DOHH2 (cell line): Measurements from ENCODE around the gene FIGN.

ENCODE experiments used
- H3F3A ChIP-seq: fragments of 200-600 bp; sonication (generic), shearing (Covaris generic); 2 replicates; pipeline ENCODE4 v1.6.0; 2016; ENCODE audit warnings: antibody characterized with exemption, mild to moderate bottlenecking; ENCODE audit not compliant: control insufficient read depth, insufficient read depth
- H3K27ac ChIP-seq: fragments of 200-600 bp; sonication (generic); 2 replicates; pipeline ENCODE4 v1.5.1; 2014; ENCODE audit warnings: low read depth, mild to moderate bottlenecking, low read length, moderate library complexity
- H3K27me3 ChIP-seq: fragments of 200-600 bp; sonication (generic); 2 replicates; pipeline ENCODE4 v1.6.1; 2014; ENCODE audit warnings: mild to moderate bottlenecking, low read length, mixed read lengths; ENCODE audit not compliant: control insufficient read depth
- H3K36me3 ChIP-seq: fragments of 200-600 bp; sonication (generic); 2 replicates; pipeline ENCODE4 v1.6.1; 2014; ENCODE audit warnings: mild to moderate bottlenecking, low read length, moderate library complexity, mixed read lengths; ENCODE audit not compliant: control insufficient read depth
- H3K4me1 ChIP-seq: fragments of 200-600 bp; sonication (generic); 2 replicates; pipeline ENCODE4 v1.6.1; 2014; ENCODE audit warnings: mild to moderate bottlenecking, low read length, mixed read lengths; ENCODE audit not compliant: control insufficient read depth
- H3K4me2 ChIP-seq: fragments of 200-600 bp; sonication (generic); 2 replicates; pipeline ENCODE4 v1.6.0; 2014; ENCODE audit warnings: mild to moderate bottlenecking, low read length, moderate library complexity
- H3K4me3 ChIP-seq: fragments of 200-600 bp; sonication (generic); 2 replicates; pipeline ENCODE4 v1.5.1; 2014; ENCODE audit warnings: mild to moderate bottlenecking, low read length, mixed read lengths
- H3K79me2 ChIP-seq: fragments of 200-600 bp; sonication (generic); 2 replicates; pipeline ENCODE4 v1.6.1; 2014; ENCODE audit warnings: mild to moderate bottlenecking, low read length, mixed read lengths; ENCODE audit not compliant: control insufficient read depth
- H3K9me2 ChIP-seq: fragments of 200-600 bp; sonication (generic); replicated peaks from 2 replicates; pipeline ENCODE4 v1.6.1; 2014; ENCODE audit warnings: mild to moderate bottlenecking, low read length, mixed read lengths; ENCODE audit not compliant: control insufficient read depth
- H3K9me3 ChIP-seq: fragments of 200-600 bp; sonication (generic); 2 replicates; pipeline ENCODE4 v1.6.1; 2014; ENCODE audit warnings: antibody characterized with exemption, low read length, mixed read lengths; ENCODE audit not compliant: control insufficient read depth, insufficient read depth
- H4K20me1 ChIP-seq: fragments of 200-600 bp; sonication (generic); 2 replicates; pipeline ENCODE4 v1.6.0; 2014; ENCODE audit warnings: low read depth, mild to moderate bottlenecking, antibody characterized with exemption, low read length, moderate library complexity; ENCODE audit not compliant: control insufficient read depth, insufficient read depth
- CTCF ChIP-seq: fragments of 200-600 bp; sonication (generic); IDR thresholded peaks from one replicate; pipeline ENCODE4 v1.5.1; 2014; ENCODE audit warnings: antibody characterized with exemption, mild to moderate bottlenecking, low read depth, low read length; ENCODE audit not compliant: poor library complexity, severe bottlenecking
- EZH2phosphoT487 ChIP-seq: fragments of 200-600 bp; sonication (generic); IDR thresholded peaks from 2 replicates; pipeline ENCODE4 v1.6.1; 2017; ENCODE audit warnings: borderline replicate concordance, mild to moderate bottlenecking, antibody characterized with exemption, low read length, moderate library complexity, mixed read lengths

FIGN gene

GRCh38 chr2:163697429-163697828, 38.4 kb downstream of the FIGN start:
- Histone ChIP-seq H3K4me2 (no peak overlapping the region), H3K9me3 (no peaks in the 10 kb centered on the region), H4K20me1 (no peaks in the 10 kb centered on the region), H3F3A (no peaks in the 10 kb centered on the region), H3K4me3 (no peak overlapping the region), H3K27me3 (no peaks in the 10 kb centered on the region), H3K36me3 (no peaks in the 10 kb centered on the region), H3K9me2 (no peaks in the 10 kb centered on the region), H3K4me1 (no peaks in the 10 kb centered on the region), H3K79me2 (no peaks in the 10 kb centered on the region), H3K27ac (no peak overlapping the region)
- TF ChIP-seq CTCF (no peak), EZH2phosphoT487 (no peak)

GRCh38 chr2:163693484-163693883, 42.3 kb downstream of the FIGN start:
- Histone ChIP-seq H3K79me2 (no peaks in the 10 kb centered on the region), H3K9me3 (no peaks in the 10 kb centered on the region), H3K4me1 (no peaks in the 10 kb centered on the region)

GRCh38 chr2:163692611-163693482, 43.0 kb downstream of the FIGN start:
- Histone ChIP-seq H4K20me1 (no peaks in the 10 kb centered on the region), H3K79me2 (no peaks in the 10 kb centered on the region), H3K27ac (no peak overlapping the region), H3K9me2 (no peaks in the 10 kb centered on the region), H3K27me3 (no peaks in the 10 kb centered on the region), H3K4me1 (no peaks in the 10 kb centered on the region), H3K4me3 (no peak overlapping the region), H3K9me3 (no peaks in the 10 kb centered on the region), H3F3A (no peaks in the 10 kb centered on the region), H3K36me3 (no peaks in the 10 kb centered on the region), H3K4me2 (no peak overlapping the region)
- TF ChIP-seq EZH2phosphoT487, result no peak
- TF ChIP-seq CTCF, result no peak

More at GRCh38 chr2:163693484-163693883, 42.3 kb downstream of the FIGN start:
- Histone ChIP-seq H3K4me3 (no peak overlapping the region), H3F3A (no peaks in the 10 kb centered on the region), H4K20me1 (no peaks in the 10 kb centered on the region), H3K27me3 (no peaks in the 10 kb centered on the region), H3K9me2 (no peaks in the 10 kb centered on the region), H3K36me3 (no peaks in the 10 kb centered on the region), H3K4me2 (no peak overlapping the region), H3K27ac (no peak overlapping the region)
- TF ChIP-seq CTCF, result no peak
- TF ChIP-seq EZH2phosphoT487, result no peak
